Bone marrow (tissue), 2 donors: ENCODE results near the gene PAPPA2.
"Not testable (repeated sequence)": the region's sequence is repeated elsewhere in the genome, so short reads cannot be mapped to it uniquely, and the experiment has no call there.

ENCODE experiments used
- DNase-seq, 2 donors: peaks; one replicate each; lab custom pipeline; 2025; lab: John Stamatoyannopoulos, UW

PAPPA2 gene

GRCh38 chr1:176552217-176552991 lies 89.4 kb downstream of the PAPPA2 start:
- DNase-seq, result no peak

- DNase-seq, result no peak
Observed at GRCh38 chr1:176552999-176553398, 90.0 kb downstream of the PAPPA2 start.

GRCh38 chr1:176556288-176556687 lies 93.3 kb downstream of the PAPPA2 start:
- DNase-seq, result no peak

GRCh38 chr1:176557543-176558258 lies 94.7 kb downstream of the PAPPA2 start:
- no peak for DNase-seq

GRCh38 chr1:176558561-176558960 lies 95.6 kb downstream of the PAPPA2 start:
- no peak for DNase-seq

- DNase-seq, result no peak
Observed at GRCh38 chr1:176559474-176559873, 96.5 kb downstream of the PAPPA2 start.

- DNase-seq, result peak; percentile 3 to 6
Observed at GRCh38 chr1:176559878-176560277, 96.9 kb downstream of the PAPPA2 start.

GRCh38 chr1:176560681-176561080 lies 97.7 kb downstream of the PAPPA2 start:
- DNase-seq, result no peak

GRCh38 chr1:176561761-176562160 lies 98.8 kb downstream of the PAPPA2 start:
- not testable (repeated sequence) for DNase-seq

GRCh38 chr1:176566004-176566975 lies 103.3 kb downstream of the PAPPA2 start:
- DNase-seq, result no peak

- DNase-seq, result no peak
Observed at GRCh38 chr1:176567190-176567794, 104.3 kb downstream of the PAPPA2 start.

- no peak for DNase-seq
Observed at GRCh38 chr1:176568185-176568584, 105.2 kb downstream of the PAPPA2 start.

GRCh38 chr1:176574756-176575155 lies 111.8 kb downstream of the PAPPA2 start:
- DNase-seq, result no peak

- no peak for DNase-seq
Observed at GRCh38 chr1:176575991-176576390, 113.0 kb downstream of the PAPPA2 start.

- DNase-seq, result no peak
Observed at GRCh38 chr1:176576670-176577069, 113.7 kb downstream of the PAPPA2 start.

- DNase-seq, result no peak
Observed at GRCh38 chr1:176577646-176578197, 114.7 kb downstream of the PAPPA2 start.

- no peak for DNase-seq
Observed at GRCh38 chr1:176579087-176579486, 116.1 kb downstream of the PAPPA2 start.

- no peak for DNase-seq
Observed at GRCh38 chr1:176595217-176595616, 132.2 kb downstream of the PAPPA2 start.

- no peak for DNase-seq
Observed at GRCh38 chr1:176601348-176601747, 138.4 kb downstream of the PAPPA2 start.

GRCh38 chr1:176602388-176603004 lies 139.5 kb downstream of the PAPPA2 start:
- no peak for DNase-seq

GRCh38 chr1:176603696-176604095 lies 140.7 kb downstream of the PAPPA2 start:
- DNase-seq, result no peak
